ENCODE data around the gene PLAAT2. TPM values are rescaled to one million over a fixed set of nuclear protein-coding genes. Genes with fewer than 3 reads are reported as not detected.
A peak's percentile ranks its signal among the peaks of the same experiment; 100 is the strongest.

PLAAT2 gene
- total RNA-seq, 3 donors from 2014 or later: 44.3 to 238 (median 62.8) TPM

DNA sequence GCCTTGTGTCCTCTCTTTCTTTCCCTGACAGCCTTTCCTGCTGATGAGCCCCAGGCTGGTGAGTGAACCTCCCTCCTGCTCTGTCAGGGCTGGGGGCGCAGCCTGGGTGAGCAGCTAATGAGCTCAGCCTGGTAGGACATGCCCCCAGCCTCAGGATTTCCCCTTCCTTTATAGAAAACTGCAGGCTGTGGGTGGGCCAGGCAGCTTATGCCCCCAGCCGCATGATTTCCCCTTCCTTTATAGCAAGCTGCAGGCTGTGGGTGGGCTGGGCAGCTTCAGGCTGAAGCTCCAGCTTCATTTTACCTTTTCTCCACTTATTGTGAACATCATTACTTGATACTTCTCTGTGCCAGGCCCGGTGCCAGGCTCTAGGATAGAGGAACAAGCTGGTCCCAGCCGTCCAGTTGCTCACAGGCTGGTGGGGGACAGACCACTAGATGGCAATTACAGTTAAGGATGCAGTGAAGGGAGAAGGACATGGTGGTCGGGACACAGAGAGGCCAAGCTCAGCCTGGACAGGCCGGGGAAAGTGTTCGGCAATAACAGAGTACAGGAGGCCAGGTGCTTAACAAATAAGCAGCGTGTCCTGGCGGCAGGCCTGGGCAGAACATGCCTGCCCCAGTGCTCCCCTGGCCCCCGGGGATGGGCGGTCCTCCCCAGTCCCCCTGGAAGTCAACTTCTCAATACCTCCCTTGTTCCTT, 52.0 kb downstream of the PLAAT2 start:
- ATAC-seq (no peak), DNase-seq (no peak)
- Histone ChIP-seq H3K9me3 (no peaks in the 10 kb centered on the region), H3K4me3 (no peak overlapping the region), H3K36me3 (ENCODE audit: low read depth) (no peaks in the 10 kb centered on the region), H3K4me1 (ENCODE audit: low read depth) (no peaks in the 10 kb centered on the region)
- intact Hi-C loops (cut with DNase I, micrococcal nuclease): no loop called here
- TF ChIP-seq, protein P1, sequence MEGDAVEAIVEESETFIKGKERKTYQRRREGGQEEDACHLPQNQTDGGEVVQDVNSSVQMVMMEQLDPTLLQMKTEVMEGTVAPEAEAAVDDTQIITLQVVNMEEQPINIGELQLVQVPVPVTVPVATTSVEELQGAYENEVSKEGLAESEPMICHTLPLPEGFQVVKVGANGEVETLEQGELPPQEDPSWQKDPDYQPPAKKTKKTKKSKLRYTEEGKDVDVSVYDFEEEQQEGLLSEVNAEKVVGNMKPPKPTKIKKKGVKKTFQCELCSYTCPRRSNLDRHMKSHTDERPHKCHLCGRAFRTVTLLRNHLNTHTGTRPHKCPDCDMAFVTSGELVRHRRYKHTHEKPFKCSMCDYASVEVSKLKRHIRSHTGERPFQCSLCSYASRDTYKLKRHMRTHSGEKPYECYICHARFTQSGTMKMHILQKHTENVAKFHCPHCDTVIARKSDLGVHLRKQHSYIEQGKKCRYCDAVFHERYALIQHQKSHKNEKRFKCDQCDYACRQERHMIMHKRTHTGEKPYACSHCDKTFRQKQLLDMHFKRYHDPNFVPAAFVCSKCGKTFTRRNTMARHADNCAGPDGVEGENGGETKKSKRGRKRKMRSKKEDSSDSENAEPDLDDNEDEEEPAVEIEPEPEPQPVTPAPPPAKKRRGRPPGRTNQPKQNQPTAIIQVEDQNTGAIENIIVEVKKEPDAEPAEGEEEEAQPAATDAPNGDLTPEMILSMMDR (IDR thresholded peaks at IDR 0.05): no peak

DNA sequence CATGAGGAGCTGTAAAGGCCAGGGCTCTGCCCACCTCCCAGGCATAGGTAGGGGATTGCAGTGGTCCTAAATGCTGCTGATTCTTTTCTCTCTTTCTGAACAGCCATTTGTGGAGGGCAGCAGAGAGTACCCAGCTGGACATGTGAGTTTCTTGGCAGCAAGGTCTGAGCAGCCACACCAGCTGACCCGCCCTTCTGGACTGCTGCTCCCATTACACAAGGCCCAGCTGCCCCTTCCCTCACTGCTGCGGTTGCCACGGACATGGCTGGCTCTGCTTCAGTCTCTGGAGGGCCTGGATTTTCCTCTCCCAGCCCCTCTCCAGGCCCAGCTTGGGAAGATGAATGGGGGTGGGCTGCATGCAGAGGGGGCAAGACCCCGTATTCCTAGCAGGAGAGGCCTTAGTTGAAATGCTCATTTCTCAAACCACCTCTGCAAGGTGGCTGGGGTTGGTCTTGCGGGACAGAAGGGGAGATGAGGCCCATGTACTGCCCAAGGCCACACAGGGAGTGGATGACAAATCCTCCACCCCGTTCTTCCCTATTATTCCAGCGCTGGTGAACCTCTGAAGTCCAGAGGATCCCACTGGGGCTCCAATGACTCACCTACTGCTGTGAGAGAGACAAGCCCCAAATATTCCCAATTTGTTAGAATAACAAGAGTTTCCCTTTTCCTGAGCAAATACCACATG, 52.7 kb downstream of the PLAAT2 start:
- H3K4me3 ChIP-seq: no peak overlapping the region
- DNase-seq (no peak), ATAC-seq (peak; percentile 38)
- H3K9me3 ChIP-seq: no peaks in the 10 kb centered on the region
- intact Hi-C loops (cut with DNase I, micrococcal nuclease): no loop called here
- TF ChIP-seq, protein P1 (IDR thresholded peaks at IDR 0.05): no peak
- H3K4me1 ChIP-seq (ENCODE audit: low read depth): no peaks in the 10 kb centered on the region
- H3K36me3 ChIP-seq (ENCODE audit: low read depth): no peaks in the 10 kb centered on the region

DNA sequence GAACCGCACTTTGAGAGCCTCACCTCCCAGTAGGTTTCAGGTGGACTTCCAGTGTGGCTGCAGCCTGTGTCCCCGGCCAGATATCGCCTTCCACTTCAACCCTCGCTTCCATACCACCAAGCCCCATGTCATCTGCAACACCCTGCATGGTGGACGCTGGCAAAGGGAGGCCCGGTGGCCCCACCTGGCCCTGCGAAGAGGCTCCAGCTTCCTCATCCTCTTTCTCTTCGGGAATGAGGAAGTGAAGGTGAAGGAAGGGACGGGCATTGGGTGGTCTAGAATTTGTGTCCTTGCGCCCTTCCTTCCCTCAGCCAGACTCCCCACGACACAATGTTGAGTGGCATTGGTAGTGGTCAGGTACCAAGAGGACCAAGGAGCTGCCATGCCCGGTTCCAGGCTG, 54.4 kb downstream of the PLAAT2 start:
- intact Hi-C loops (cut with DNase I, micrococcal nuclease): no loop called here
- Histone ChIP-seq H3K4me1 (ENCODE audit: low read depth) (no peaks in the 10 kb centered on the region), H3K9me3 (no peaks in the 10 kb centered on the region), H3K36me3 (ENCODE audit: low read depth) (no peaks in the 10 kb centered on the region), H3K4me3 (no peak overlapping the region)
- DNase-seq (no peak), ATAC-seq (no peak)
- TF ChIP-seq, protein P1 (IDR thresholded peaks at IDR 0.05): no peak

GRCh38 chr11:63508009-63508408, 55.2 kb downstream of the PLAAT2 start:
- Histone ChIP-seq H3K4me3 (no peak overlapping the region), H3K9me3 (no peaks in the 10 kb centered on the region), H3K4me1 (ENCODE audit: low read depth) (no peaks in the 10 kb centered on the region), H3K36me3 (ENCODE audit: low read depth) (no peaks in the 10 kb centered on the region)
- DNase-seq (peak in 1 of 3 donors; percentile 40), ATAC-seq (peak; percentile 55)
- TF ChIP-seq, protein P1 (IDR thresholded peaks at IDR 0.05): no peak
- intact Hi-C loops (cut with DNase I, micrococcal nuclease): no loop called here

DNA sequence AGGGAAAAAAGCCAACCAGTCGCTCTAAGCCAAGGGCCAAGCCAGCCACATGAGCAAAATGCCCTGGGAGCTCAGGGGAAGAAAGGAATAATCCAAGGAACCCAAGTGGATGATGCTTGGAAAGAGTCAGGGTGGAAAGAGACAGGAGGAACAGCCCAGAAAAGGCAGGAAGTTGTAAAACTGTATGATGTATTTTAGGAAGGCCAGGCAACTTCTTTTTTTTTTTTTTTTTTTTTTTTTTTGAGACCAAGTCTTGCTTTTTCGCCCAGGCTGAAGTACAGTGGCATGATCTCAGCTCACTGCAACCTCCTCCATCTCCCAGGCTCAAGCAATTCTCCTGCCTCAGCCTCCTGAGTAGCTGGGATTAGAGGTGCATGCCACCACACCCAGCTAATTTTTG, 55.7 kb downstream of the PLAAT2 start:
- Histone ChIP-seq H3K4me3 (no peak overlapping the region), H3K9me3 (no peaks in the 10 kb centered on the region), H3K4me1 (ENCODE audit: low read depth) (no peaks in the 10 kb centered on the region), H3K36me3 (ENCODE audit: low read depth) (no peaks in the 10 kb centered on the region)
- TF ChIP-seq, protein P1 (IDR thresholded peaks at IDR 0.05): no peak
- DNase-seq (no peak), ATAC-seq (no peak)
- intact Hi-C loops (cut with DNase I, micrococcal nuclease): no loop called here
